DND-41 (cell line): ENCODE measurements around the gene TIGIT.

ENCODE experiments used
- ATAC-seq: fragments of 200-7000 bp; cut with Tn5 transposase; 3 replicates; pipeline ENCODE4 v1.9.1; 2021; ENCODE audit warnings: low read depth; ENCODE audit not compliant: insufficient read depth
- DNase-seq: peaks from one replicate; pipeline ENCODE4 v3.0.0-alpha.2; 2020
- H2AFZ ChIP-seq: 2 replicates; pipeline ENCODE4 v1.6.0; 2012; ENCODE audit warnings: low read depth, low read length
- H3K27ac ChIP-seq: 2 replicates; pipeline ENCODE4 v1.5.1; 2012; ENCODE audit warnings: low read length, inconsistent platforms
- H3K27me3 ChIP-seq: fragments of 200-600 bp; sonication (generic); 2 replicates; pipeline ENCODE4 v1.6.0; 2012; ENCODE audit warnings: low read length, mild to moderate bottlenecking, inconsistent platforms; ENCODE audit not compliant: insufficient read depth, poor library complexity
- H3K36me3 ChIP-seq: 2 replicates; pipeline ENCODE4 v1.5.1; 2012; ENCODE audit warnings: low read length, inconsistent platforms; ENCODE audit not compliant: insufficient read depth
- H3K4me1 ChIP-seq: 2 replicates; pipeline ENCODE4 v1.5.1; 2012; ENCODE audit warnings: mild to moderate bottlenecking, low read length; ENCODE audit not compliant: insufficient read depth
- H3K4me2 ChIP-seq: 2 replicates; pipeline ENCODE4 v1.6.0; 2012; ENCODE audit warnings: mild to moderate bottlenecking, moderate library complexity, low read length, inconsistent platforms; ENCODE audit not compliant: insufficient read depth
- H3K4me3 ChIP-seq, 2 experiments: fragments of 200-600 bp in 1 of 2; shearing (Covaris generic) in 1 of 2; 2 replicates each; pipeline ENCODE4 v1.5.1; 2012 to 2016; ENCODE audit warnings: inconsistent platforms in 2 of 2, low read length in 2 of 2, mild to moderate bottlenecking in 2 of 2, low read depth in 1 of 2, moderate library complexity in 1 of 2
- H3K79me2 ChIP-seq: 2 replicates; pipeline ENCODE4 v1.6.0; 2012; ENCODE audit warnings: low read length, inconsistent platforms; ENCODE audit not compliant: insufficient read depth
- H3K9ac ChIP-seq: 2 replicates; pipeline ENCODE4 v1.6.0; 2012; ENCODE audit warnings: low read depth, mild to moderate bottlenecking, inconsistent platforms, low read length, moderate library complexity
- H3K9me3 ChIP-seq: 2 replicates; pipeline ENCODE4 v1.5.1; 2012; ENCODE audit warnings: low read length, moderate library complexity, mild to moderate bottlenecking, inconsistent platforms; ENCODE audit not compliant: insufficient read depth, severe bottlenecking
- H4K20me1 ChIP-seq: 2 replicates; pipeline ENCODE4 v1.6.0; 2012; ENCODE audit warnings: low read length; ENCODE audit not compliant: insufficient read depth
- CTCF ChIP-seq: IDR thresholded peaks from 2 replicates; pipeline ENCODE4 v1.5.1; 2012; ENCODE audit warnings: borderline replicate concordance, low read length, moderate library complexity, mild to moderate bottlenecking; ENCODE audit not compliant: poor library complexity, severe bottlenecking; ENCODE audit errors: extremely low read depth
- EZH2 ChIP-seq: IDR thresholded peaks from 3 replicates; pipeline ENCODE4 v1.6.1; 2012; ENCODE audit warnings: borderline replicate concordance, low read depth, mild to moderate bottlenecking, moderate library complexity, low read length, inconsistent platforms; ENCODE audit not compliant: severe bottlenecking

TIGIT gene

GRCh38 chr3:114332342-114333179 lies 38.7 kb downstream of the TIGIT start:
- ATAC-seq, result no peak
- no peaks in the 10 kb centered on the region for H3K36me3 ChIP-seq
- no peaks in the 10 kb centered on the region for H3K27me3 ChIP-seq
- no peak overlapping the region for H3K9ac ChIP-seq
- H3K4me3 ChIP-seq, result no peak overlapping the region
- no peaks in the 10 kb centered on the region for H4K20me1 ChIP-seq
- no peaks in the 10 kb centered on the region for H3K4me1 ChIP-seq
- H2AFZ ChIP-seq, result no peak overlapping the region
- H3K27ac ChIP-seq, result no peak overlapping the region
- no peak overlapping the region for H3K4me2 ChIP-seq
- no peaks in the 10 kb centered on the region for H3K79me2 ChIP-seq
- TF ChIP-seq CTCF, result no peak
- TF ChIP-seq EZH2, result no peak
- DNase-seq, result no peak
- peaks cover 4% of the 10 kb centered on the region for H3K9me3 ChIP-seq

- Histone ChIP-seq H3K79me2 (no peaks in the 10 kb centered on the region), H3K36me3 (no peaks in the 10 kb centered on the region), H3K9ac (no peak overlapping the region), H3K27ac (no peak overlapping the region), H3K4me1 (no peaks in the 10 kb centered on the region), H3K27me3 (no peaks in the 10 kb centered on the region), H3K9me3 (peaks cover 4% of the 10 kb centered on the region), H3K4me3 (no peak overlapping the region), H3K4me2 (no peak overlapping the region), H2AFZ (no peak overlapping the region), H4K20me1 (no peaks in the 10 kb centered on the region)
- no peak for DNase-seq
- no peak for ATAC-seq
- TF ChIP-seq CTCF (no peak), EZH2 (no peak)
Observed at GRCh38 chr3:114333180-114333922, 39.5 kb downstream of the TIGIT start.

DNA sequence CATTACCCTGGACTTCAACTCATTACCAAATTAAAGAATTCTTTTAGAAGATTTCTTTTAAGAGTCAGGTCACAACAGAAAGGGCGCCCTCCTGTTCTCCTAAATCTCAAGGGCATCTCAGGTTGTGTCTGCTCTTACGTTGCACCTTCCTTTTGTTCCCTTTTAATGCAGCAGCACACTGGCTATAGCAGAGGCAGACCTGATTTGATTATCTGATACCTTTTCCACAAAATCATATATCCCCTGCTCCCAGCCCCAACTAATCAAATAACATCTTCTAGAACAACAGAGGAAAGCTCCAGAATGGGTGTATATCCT lies 40.1 kb downstream of the TIGIT start:
- peaks cover 4% of the 10 kb centered on the region for H3K9me3 ChIP-seq
- no peaks in the 10 kb centered on the region for H3K27me3 ChIP-seq
- ATAC-seq, result no peak
- H3K27ac ChIP-seq, result no peak overlapping the region
- no peaks in the 10 kb centered on the region for H3K79me2 ChIP-seq
- no peak for DNase-seq
- no peak overlapping the region for H3K4me3 ChIP-seq
- H3K9ac ChIP-seq, result no peak overlapping the region
- no peaks in the 10 kb centered on the region for H4K20me1 ChIP-seq
- H3K36me3 ChIP-seq, result 0 out of 2 replicates have a peak, but pooled peaks cover 1% of the 10 kb centered on the region
- peaks cover under 1% of the 10 kb centered on the region; the same call in 1 of the 2 replicates for H3K4me1 ChIP-seq
- TF ChIP-seq EZH2 (no peak), CTCF (no peak)
- H3K4me2 ChIP-seq, result no peak overlapping the region
- no peak overlapping the region for H2AFZ ChIP-seq
